T47D (cell line): ENCODE data around the gene PHACTR1.

ENCODE experiments used
- DNase-seq, 2 experiments: peaks; one replicate each; pipeline versions ENCODE4 v3.0.0 to v3.0.0-alpha.2; 2011 to 2012; ENCODE audit warnings: low read depth in 1 of 2, low spot score in 1 of 2
- JUND ChIP-seq: IDR thresholded peaks from 2 replicates; pipeline ENCODE4 v1.6.1; 2012; ENCODE audit warnings: low read depth
- in situ Hi-C: cut with HindIII; loops from 2 replicates; pipeline ENCODE4 v1.10.0; 2016; ENCODE audit warnings: low sequenced_read_pairs, low pct_unique_long_range_greater_than_20kb

Gene PHACTR1

GRCh38 chr6:13296536-13296997, 580.0 kb downstream of the PHACTR1 start:
- peak in 1 of 2 experiments; percentile 23 for DNase-seq
- in situ Hi-C loops: no loop called here
- no peak for TF ChIP-seq JUND

- no peak for TF ChIP-seq JUND
- no peak for DNase-seq
- in situ Hi-C loops: no loop called here
Observed at GRCh38 chr6:13297391-13297790, 580.8 kb downstream of the PHACTR1 start.

GRCh38 chr6:13298446-13298845, 581.9 kb downstream of the PHACTR1 start:
- in situ Hi-C loops: no loop called here
- TF ChIP-seq JUND: no peak
- DNase-seq: no peak

- DNase-seq: no peak
- TF ChIP-seq JUND: no peak
- in situ Hi-C loops: no loop called here
Observed at GRCh38 chr6:13299403-13299821, 582.8 kb downstream of the PHACTR1 start.

GRCh38 chr6:13299918-13300317, 583.4 kb downstream of the PHACTR1 start:
- in situ Hi-C loops: no loop called here
- no peak for TF ChIP-seq JUND
- DNase-seq: no peak

- TF ChIP-seq JUND: no peak
- DNase-seq: no peak
- in situ Hi-C loops: no loop called here
Observed at GRCh38 chr6:13300643-13301590, 584.4 kb downstream of the PHACTR1 start.

GRCh38 chr6:13302291-13302690, 585.7 kb downstream of the PHACTR1 start:
- in situ Hi-C loops: no loop called here
- DNase-seq: no peak

GRCh38 chr6:13302751-13303667, 586.4 kb downstream of the PHACTR1 start:
- in situ Hi-C loops: no loop called here
- DNase-seq: no peak
- no peak for TF ChIP-seq JUND

More at GRCh38 chr6:13302291-13302690, 585.7 kb downstream of the PHACTR1 start:
- TF ChIP-seq JUND: no peak

- TF ChIP-seq JUND: no peak
- no peak for DNase-seq
- in situ Hi-C loops: no loop called here
Observed at GRCh38 chr6:13303668-13304017, 587.1 kb downstream of the PHACTR1 start.

- TF ChIP-seq JUND: no peak
- no peak for DNase-seq
- in situ Hi-C loops: no loop called here
Observed at GRCh38 chr6:13304101-13304500, 587.5 kb downstream of the PHACTR1 start.

GRCh38 chr6:13304580-13305260, 588.2 kb downstream of the PHACTR1 start:
- no peak for TF ChIP-seq JUND
- in situ Hi-C loops: no loop called here
- DNase-seq: no peak

GRCh38 chr6:13305288-13305687, 588.7 kb downstream of the PHACTR1 start:
- in situ Hi-C loops: no loop called here
- TF ChIP-seq JUND: no peak
- DNase-seq: no peak

GRCh38 chr6:13305791-13306190, 589.2 kb downstream of the PHACTR1 start:
- in situ Hi-C loops: no loop called here
- TF ChIP-seq JUND: no peak
- no peak for DNase-seq
